Measurements from ENCODE around the gene C16orf89. TPM values are rescaled to one million over a fixed set of nuclear protein-coding genes. Genes with fewer than 3 reads are reported as not detected.

Gene C16orf89
- total RNA-seq, 1 donor from 2014 or later, result not detected

DNA sequence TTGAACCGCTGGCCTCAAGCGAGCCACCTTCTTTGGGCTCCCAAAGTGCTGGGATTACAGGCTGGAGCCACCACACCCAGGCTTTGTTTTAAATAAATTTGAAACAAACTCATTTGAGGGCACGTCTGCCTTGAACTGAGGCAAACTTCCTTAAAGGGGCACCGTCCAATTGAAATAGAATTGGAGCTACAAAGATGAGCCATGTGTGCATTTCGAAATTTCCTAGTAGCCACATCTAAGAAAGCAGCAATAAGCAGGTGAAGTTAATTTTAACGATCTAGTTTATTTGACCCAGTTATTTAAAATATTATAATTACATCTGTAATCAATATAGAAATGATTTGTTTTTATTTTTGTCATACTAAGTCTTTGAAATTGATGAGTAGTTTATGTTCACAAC, 755 bp upstream of the C16orf89 start:
- no peaks in the 10 kb centered on the region for H3K36me3 ChIP-seq (ENCODE audit: control insufficient read depth, insufficient read depth, low read length)
- H3K4me3 ChIP-seq (ENCODE audit: low read depth, low read length), result no peak overlapping the region
- TF ChIP-seq, protein P1, sequence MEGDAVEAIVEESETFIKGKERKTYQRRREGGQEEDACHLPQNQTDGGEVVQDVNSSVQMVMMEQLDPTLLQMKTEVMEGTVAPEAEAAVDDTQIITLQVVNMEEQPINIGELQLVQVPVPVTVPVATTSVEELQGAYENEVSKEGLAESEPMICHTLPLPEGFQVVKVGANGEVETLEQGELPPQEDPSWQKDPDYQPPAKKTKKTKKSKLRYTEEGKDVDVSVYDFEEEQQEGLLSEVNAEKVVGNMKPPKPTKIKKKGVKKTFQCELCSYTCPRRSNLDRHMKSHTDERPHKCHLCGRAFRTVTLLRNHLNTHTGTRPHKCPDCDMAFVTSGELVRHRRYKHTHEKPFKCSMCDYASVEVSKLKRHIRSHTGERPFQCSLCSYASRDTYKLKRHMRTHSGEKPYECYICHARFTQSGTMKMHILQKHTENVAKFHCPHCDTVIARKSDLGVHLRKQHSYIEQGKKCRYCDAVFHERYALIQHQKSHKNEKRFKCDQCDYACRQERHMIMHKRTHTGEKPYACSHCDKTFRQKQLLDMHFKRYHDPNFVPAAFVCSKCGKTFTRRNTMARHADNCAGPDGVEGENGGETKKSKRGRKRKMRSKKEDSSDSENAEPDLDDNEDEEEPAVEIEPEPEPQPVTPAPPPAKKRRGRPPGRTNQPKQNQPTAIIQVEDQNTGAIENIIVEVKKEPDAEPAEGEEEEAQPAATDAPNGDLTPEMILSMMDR (IDR thresholded peaks at IDR 0.05; ENCODE audit: insufficient read depth, low read length, severe bottlenecking), result no peak
- DNase-seq (ENCODE audit: low read depth) (no peak), FAIRE-seq (no peak)
- peaks cover 9% of the 10 kb centered on the region for H3K27me3 ChIP-seq (ENCODE audit: control insufficient read depth, insufficient read depth, low read length)

DNA sequence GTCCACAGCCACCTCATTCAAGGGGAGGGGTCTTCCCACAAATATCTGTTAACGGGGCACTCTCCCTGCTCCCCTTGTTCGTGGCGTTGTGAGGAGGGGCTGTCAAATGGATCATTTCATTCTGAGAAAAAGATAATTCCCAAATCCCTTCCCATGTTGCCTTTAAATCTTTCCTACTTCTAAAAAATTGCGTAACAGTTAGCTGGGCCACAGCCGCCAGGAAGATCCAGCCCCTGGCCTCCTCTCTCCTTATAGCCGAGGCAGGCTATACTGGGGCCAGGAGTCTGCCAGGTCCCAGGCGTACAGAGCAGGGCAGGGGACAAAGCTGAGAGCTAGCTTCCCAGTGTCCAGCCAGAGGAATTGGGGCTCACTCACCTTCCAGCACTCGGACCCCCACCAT, 430 bp downstream of the C16orf89 start:
- DNase-seq (ENCODE audit: low read depth) (no peak), FAIRE-seq (no peak)
- Histone ChIP-seq H3K36me3 (ENCODE audit: control insufficient read depth, insufficient read depth, low read length) (no peaks in the 10 kb centered on the region), H3K27me3 (ENCODE audit: control insufficient read depth, insufficient read depth, low read length) (peaks cover 9% of the 10 kb centered on the region), H3K4me3 (ENCODE audit: low read depth, low read length) (no peak overlapping the region)
- TF ChIP-seq, protein P1 (IDR thresholded peaks at IDR 0.05; ENCODE audit: insufficient read depth, low read length, severe bottlenecking), result no peak

DNA sequence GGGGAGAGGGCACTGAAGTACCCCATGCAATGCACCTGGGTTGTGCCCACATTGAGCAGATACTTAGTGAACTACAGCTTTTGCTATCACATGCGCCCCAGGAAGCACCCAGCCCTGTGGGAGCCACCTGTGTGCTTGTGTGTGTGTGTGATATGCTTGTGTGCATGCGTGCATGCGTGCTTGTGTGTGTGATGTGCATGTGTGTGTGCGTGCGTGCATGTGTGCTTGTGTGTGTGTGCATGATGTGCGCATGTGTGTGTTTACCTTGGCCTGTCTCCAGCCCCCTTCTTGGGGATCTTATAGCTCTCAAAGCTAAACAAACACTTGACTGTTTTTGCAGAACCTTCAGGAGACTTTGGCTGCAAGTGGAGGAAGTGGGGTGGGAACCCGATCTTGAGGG, 841 bp downstream of the C16orf89 start:
- Histone ChIP-seq H3K36me3 (ENCODE audit: control insufficient read depth, insufficient read depth, low read length) (no peaks in the 10 kb centered on the region), H3K4me3 (ENCODE audit: low read depth, low read length) (no peak overlapping the region), H3K27me3 (ENCODE audit: control insufficient read depth, insufficient read depth, low read length) (peaks cover 9% of the 10 kb centered on the region)
- peak; percentile 68 for FAIRE-seq
- TF ChIP-seq, protein P1 (IDR thresholded peaks at IDR 0.05; ENCODE audit: insufficient read depth, low read length, severe bottlenecking), result no peak
- DNase-seq (ENCODE audit: low read depth), result peak; percentile 10

DNA sequence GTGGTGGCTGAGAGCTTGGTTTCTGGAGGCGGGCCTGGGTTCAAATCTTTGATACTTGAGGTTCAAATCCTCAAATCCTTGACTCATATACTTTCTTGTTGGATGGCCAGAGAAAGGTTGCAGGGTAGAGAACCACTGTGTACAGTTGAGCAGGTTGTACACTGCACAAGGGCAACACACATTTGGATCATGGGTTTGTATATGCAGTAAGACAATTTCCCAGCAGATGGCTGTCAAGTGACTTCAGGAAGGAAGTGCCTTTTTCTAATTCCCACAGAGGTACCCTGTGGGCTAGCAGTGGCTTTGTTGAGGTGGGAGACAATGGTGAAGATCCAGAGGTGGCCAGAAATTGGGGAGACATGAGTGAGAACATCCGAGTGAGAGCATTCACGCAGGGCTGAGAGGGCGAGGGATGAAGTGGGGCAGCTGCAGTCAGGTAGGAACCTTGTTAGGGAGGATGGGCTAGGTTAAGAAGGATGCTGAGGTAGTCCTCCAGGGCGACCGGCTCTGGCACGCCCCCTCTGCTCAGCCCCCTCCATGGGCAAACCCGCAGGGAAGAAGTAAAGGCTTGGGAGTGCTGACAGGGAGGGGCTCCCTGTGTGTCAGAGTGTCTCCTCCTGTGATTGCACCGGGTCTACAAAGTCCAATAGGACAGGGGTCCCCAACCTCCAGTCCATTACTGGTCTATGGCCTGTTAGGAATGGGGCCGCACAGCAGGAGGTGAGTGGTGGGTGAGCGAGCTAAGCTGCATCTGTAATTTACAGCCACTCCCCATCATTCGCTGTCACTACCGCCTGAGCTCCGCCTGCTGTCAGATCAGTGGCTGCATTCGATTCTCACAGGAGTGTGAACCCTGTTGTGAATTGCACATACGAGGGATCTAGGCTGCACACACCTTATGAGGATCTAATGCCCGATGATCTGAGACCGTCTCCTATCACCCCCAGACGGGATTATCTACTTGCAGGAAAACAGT, 2.7 kb downstream of the C16orf89 start:
- TF ChIP-seq, protein P1 (IDR thresholded peaks at IDR 0.05; ENCODE audit: insufficient read depth, low read length, severe bottlenecking), result no peak
- FAIRE-seq (no peak), DNase-seq (ENCODE audit: low read depth) (no peak)
- Histone ChIP-seq H3K27me3 (ENCODE audit: control insufficient read depth, insufficient read depth, low read length) (peaks cover 9% of the 10 kb centered on the region), H3K36me3 (ENCODE audit: control insufficient read depth, insufficient read depth, low read length) (no peaks in the 10 kb centered on the region), H3K4me3 (ENCODE audit: low read depth, low read length) (no peak overlapping the region)

DNA sequence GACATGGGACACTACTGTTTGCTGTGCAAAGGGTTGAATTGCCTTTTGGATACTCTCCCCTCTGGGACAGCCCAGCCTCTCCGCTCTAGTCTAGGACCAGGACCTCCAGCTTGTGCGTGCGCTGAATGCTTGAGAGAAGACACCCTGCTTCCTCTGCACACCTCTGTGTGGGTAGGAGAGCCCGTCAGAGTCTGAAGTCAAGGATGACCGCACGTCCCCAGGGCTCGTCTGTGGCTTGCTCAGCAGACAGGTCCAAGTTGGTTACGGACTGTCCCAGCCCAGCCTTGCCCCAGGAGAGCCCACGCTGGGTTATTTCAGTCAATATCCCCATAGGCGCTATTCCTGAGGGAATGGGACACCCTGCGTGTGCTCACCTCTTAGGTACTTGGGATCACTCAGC, 3.7 kb downstream of the C16orf89 start:
- no peak overlapping the region for H3K4me3 ChIP-seq (ENCODE audit: low read depth, low read length)
- peaks cover 9% of the 10 kb centered on the region for H3K27me3 ChIP-seq (ENCODE audit: control insufficient read depth, insufficient read depth, low read length)
- no peak for FAIRE-seq
- TF ChIP-seq, protein P1 (IDR thresholded peaks at IDR 0.05; ENCODE audit: insufficient read depth, low read length, severe bottlenecking), result no peak
- DNase-seq (ENCODE audit: low read depth), result no peak
- no peaks in the 10 kb centered on the region for H3K36me3 ChIP-seq (ENCODE audit: control insufficient read depth, insufficient read depth, low read length)

All from bronchial epithelial cell (primary cell).